ENCODE data around the gene POLR2M. TPM values are rescaled to one million over a fixed set of nuclear protein-coding genes. Genes with fewer than 3 reads are reported as not detected.

POLR2M gene
- total RNA-seq, 1 donor from 2014 or later: 41.4 TPM

DNA sequence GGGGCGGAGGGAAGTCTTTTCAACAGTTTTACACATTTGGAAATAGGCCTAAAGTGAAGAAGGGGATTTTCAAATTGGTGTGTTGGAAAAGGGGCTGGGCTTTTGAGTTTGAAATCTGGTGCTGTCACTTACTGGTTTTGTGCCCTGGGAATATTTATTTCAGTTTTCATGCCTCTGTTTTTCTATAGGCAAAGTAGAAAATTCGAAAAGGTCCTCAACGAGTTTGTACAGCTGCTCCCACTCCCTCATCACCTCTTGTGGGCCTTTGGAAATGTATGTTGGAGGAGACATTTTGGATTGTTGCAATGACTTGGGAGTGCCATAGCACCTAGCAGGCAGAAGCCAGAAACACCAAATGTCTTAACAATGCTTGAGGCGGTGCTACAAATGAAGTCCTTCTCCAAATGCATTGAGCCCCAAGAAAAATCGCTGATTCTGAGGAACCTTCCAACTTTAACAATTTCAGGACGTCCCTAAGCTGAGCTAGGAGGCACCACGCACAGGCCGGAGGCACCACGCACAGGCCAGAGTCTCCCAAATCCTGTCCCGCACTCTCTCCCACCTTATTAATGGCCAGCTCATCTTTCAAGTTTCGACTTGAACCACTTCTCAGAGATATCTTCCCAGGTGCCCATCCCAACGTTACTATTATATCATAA, 639 bp upstream of the POLR2M start:
- TF ChIP-seq, protein P1, sequence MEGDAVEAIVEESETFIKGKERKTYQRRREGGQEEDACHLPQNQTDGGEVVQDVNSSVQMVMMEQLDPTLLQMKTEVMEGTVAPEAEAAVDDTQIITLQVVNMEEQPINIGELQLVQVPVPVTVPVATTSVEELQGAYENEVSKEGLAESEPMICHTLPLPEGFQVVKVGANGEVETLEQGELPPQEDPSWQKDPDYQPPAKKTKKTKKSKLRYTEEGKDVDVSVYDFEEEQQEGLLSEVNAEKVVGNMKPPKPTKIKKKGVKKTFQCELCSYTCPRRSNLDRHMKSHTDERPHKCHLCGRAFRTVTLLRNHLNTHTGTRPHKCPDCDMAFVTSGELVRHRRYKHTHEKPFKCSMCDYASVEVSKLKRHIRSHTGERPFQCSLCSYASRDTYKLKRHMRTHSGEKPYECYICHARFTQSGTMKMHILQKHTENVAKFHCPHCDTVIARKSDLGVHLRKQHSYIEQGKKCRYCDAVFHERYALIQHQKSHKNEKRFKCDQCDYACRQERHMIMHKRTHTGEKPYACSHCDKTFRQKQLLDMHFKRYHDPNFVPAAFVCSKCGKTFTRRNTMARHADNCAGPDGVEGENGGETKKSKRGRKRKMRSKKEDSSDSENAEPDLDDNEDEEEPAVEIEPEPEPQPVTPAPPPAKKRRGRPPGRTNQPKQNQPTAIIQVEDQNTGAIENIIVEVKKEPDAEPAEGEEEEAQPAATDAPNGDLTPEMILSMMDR (IDR thresholded peaks at IDR 0.05; ENCODE audit: partially characterized antibody, unreplicated experiment): no peak
- Mint-ChIP-seq H3K4me1 (ENCODE audit: low read depth, unreplicated experiment) (peaks cover 7% of the 10 kb centered on the region), H3K27me3 (ENCODE audit: unreplicated experiment) (no peaks in the 10 kb centered on the region), H3K4me3 (ENCODE audit: unreplicated experiment) (peak overlapping the region; percentile 92), H3K36me3 (ENCODE audit: unreplicated experiment) (no peaks in the 10 kb centered on the region), H3K9me3 (ENCODE audit: unreplicated experiment) (no peaks in the 10 kb centered on the region), H3K27ac (ENCODE audit: unreplicated experiment) (peak overlapping the region; percentile 74)
- DNase-seq: no peak

DNA sequence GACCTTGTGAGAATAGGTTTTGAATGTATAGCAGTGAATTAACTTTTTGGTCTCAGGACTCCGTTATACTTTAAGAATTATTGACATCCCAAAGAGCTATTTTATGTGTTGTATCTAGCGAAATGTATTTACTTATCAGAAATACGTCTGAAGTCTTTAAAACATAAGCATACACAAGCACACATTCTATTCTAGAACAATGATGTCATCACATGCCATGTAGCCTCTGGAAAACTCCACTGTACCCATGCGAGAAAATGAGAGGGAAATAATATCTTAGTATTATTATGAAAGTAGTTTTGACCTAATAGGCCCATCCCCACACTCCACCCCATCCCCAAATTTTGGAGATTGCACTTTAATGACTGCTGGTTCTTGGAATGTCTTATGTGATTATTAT, 1.5 kb downstream of the POLR2M start:
- Mint-ChIP-seq H3K9me3 (ENCODE audit: unreplicated experiment) (no peaks in the 10 kb centered on the region), H3K4me1 (ENCODE audit: low read depth, unreplicated experiment) (peaks cover 7% of the 10 kb centered on the region), H3K4me3 (ENCODE audit: unreplicated experiment) (peak overlapping the region; percentile 92), H3K27me3 (ENCODE audit: unreplicated experiment) (no peaks in the 10 kb centered on the region), H3K27ac (ENCODE audit: unreplicated experiment) (no peak overlapping the region), H3K36me3 (ENCODE audit: unreplicated experiment) (no peaks in the 10 kb centered on the region)
- no peak for DNase-seq
- TF ChIP-seq, protein P1 (IDR thresholded peaks at IDR 0.05; ENCODE audit: partially characterized antibody, unreplicated experiment): no peak

DNA sequence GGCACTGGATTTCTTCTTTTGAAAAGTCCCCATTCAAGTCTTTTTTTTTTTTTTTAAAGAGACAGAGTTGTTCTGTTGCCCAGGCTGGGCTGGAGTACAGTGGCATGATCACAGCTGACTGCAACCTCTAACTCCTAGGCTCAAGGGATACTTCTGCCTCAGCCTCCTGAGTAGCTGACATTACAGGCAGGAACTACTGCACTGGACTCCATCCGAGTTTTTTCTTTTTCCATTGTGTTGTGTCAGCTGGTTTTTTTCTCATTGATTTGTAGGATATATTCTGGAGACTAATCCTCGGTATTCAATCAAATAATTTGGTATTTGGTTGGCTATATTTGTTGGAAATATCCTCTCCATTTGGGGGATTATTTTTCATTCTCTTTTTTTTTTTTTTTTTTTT, 11.8 kb downstream of the POLR2M start:
- TF ChIP-seq, protein P1 (IDR thresholded peaks at IDR 0.05; ENCODE audit: partially characterized antibody, unreplicated experiment): no peak
- H3K4me3 Mint-ChIP-seq (ENCODE audit: unreplicated experiment): no peak overlapping the region
- DNase-seq: no peak
- no peaks in the 10 kb centered on the region for H3K9me3 Mint-ChIP-seq (ENCODE audit: unreplicated experiment)
- peaks cover 5% of the 10 kb centered on the region for H3K36me3 Mint-ChIP-seq (ENCODE audit: unreplicated experiment)
- H3K4me1 Mint-ChIP-seq (ENCODE audit: low read depth, unreplicated experiment): peaks cover 4% of the 10 kb centered on the region
- H3K27me3 Mint-ChIP-seq (ENCODE audit: unreplicated experiment): peaks cover 3% of the 10 kb centered on the region
- no peak overlapping the region for H3K27ac Mint-ChIP-seq (ENCODE audit: unreplicated experiment)

DNA sequence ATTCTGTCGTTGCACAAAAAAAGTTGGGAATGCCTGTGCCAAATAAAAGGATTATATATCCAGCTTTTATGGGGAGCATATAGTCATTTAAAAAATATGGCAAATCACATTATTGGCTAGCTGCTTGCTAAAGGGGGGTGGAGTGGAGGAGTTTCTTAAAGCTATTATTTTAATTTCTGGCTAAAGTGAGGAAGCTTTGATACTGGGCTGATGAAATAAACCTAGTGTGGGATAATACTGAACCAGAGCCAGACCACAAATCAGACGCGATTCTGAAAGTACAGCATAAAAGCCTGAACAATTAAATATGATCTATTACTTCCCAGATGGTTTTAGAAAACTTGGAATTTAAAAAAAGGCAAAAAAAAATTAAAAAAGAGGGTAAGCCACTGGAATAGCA, 14.4 kb downstream of the POLR2M start:
- Mint-ChIP-seq H3K9me3 (ENCODE audit: unreplicated experiment) (no peaks in the 10 kb centered on the region), H3K27ac (ENCODE audit: unreplicated experiment) (no peak overlapping the region), H3K27me3 (ENCODE audit: unreplicated experiment) (peaks cover 1% of the 10 kb centered on the region), H3K36me3 (ENCODE audit: unreplicated experiment) (peaks cover 9% of the 10 kb centered on the region), H3K4me1 (ENCODE audit: low read depth, unreplicated experiment) (peaks cover 4% of the 10 kb centered on the region), H3K4me3 (ENCODE audit: unreplicated experiment) (no peak overlapping the region)
- TF ChIP-seq, protein P1 (IDR thresholded peaks at IDR 0.05; ENCODE audit: partially characterized antibody, unreplicated experiment): no peak
- no peak for DNase-seq

DNA sequence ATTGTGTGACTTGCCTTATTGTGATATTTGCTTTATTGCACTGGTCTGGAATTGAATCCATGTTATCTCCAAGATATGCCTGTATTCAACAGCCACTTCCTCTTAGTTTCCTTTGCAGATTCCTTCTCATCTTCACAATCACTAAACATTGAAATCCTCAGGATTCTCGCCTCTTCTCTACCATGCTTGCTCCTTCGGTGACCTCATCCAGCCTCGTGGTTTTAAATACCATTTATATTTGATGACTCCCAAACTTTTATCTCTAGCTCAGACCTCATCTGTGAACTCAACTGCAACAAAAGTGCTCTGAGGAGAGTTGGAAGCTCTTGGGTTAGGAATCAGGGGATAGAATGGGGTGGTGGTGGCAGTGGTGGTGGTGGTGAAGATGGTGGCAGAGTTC, 19.9 kb downstream of the POLR2M start:
- no peak for DNase-seq
- Mint-ChIP-seq H3K27ac (ENCODE audit: unreplicated experiment) (no peak overlapping the region), H3K4me3 (ENCODE audit: unreplicated experiment) (no peak overlapping the region), H3K36me3 (ENCODE audit: unreplicated experiment) (peaks cover 4% of the 10 kb centered on the region), H3K9me3 (ENCODE audit: unreplicated experiment) (no peaks in the 10 kb centered on the region), H3K4me1 (ENCODE audit: low read depth, unreplicated experiment) (no peaks in the 10 kb centered on the region), H3K27me3 (ENCODE audit: unreplicated experiment) (peaks cover 1% of the 10 kb centered on the region)
- TF ChIP-seq, protein P1 (IDR thresholded peaks at IDR 0.05; ENCODE audit: partially characterized antibody, unreplicated experiment): no peak
